ENCODE measurements around the gene MAB21L3. TPM values are rescaled to one million over a fixed set of nuclear protein-coding genes. Genes with fewer than 3 reads are reported as not detected.

MAB21L3 gene
- total RNA-seq, 2 donors from 2014 or later: not detected

Other genes starting within 250 kb of the MAB21L3 start
- 1 to 10 TPM; 5.0 to 5.6 TPM for gene SLC22A15, start 134.9 kb upstream of the MAB21L3 start, total RNA-seq